Stimulated activated CD4-positive, alpha-beta T cell treated with anti-CD3 and anti-CD28 coated beads, Interleukin-1b, Interleukin-23, amount 100 ng/mL, for 48 hours (primary cell): ENCODE results near the gene SRSF7.

Source experiments
- DNase-seq: peaks from one replicate; pipeline ENCODE4 v3.0.0-alpha.2; 2020

SRSF7 gene

DNA sequence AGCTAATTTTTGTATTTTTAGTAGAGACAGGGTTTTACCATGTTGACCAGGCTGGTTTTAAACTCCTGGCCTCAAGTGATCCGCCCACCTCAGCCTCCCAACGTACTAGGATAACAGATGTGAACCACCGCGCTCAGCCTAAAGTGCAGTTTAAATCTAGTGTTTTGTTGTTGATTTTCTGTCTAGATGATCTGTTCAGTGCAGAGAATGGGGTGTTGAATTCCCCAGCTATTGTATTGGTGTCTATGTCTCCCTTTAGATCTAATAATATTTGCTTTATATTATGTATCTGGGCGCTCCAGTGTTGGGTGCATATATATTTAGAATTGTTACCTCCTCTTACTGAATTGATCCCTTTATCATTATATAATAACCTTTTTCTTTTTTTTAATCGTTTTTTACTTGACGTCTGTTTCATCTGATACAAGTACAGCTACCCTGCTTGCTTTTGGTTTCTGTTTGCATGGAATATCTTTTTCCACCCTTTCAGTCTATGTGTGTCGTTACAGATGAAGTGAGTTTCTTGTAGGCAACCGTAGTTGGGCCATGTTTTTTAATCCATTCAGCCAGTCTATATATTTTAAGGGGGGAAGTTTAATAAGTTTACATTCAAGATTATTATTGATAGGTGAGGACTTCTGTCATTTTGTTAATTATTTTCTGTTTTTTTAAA lies 50.9 kb downstream of the SRSF7 start:
- no peak for DNase-seq

DNA sequence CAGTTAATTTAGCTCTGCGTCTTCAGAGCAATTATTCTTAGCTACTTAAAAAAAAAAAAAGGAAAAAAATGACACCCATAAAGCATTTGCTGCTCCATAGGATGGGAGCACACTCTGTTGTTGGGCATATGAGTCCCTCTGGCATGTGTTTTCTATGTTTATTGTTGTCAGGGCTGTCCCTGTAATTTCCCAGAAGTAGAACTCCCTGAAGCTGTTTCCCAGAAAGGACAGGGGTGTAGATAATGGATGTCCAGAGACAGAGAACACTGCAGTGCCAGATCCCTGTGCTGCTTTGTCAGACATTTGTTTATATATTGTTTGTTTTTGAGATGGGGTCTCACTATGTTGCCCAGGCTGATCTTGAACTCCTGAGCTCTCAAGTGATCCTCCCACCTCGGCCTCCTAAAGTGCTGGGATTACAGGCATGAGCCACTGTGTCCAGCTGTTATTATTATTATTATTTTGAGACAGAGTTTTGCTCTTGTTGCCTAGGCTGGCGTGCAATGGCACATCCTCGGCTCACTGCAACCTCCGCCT lies 52.6 kb downstream of the SRSF7 start:
- DNase-seq = no peak

DNA sequence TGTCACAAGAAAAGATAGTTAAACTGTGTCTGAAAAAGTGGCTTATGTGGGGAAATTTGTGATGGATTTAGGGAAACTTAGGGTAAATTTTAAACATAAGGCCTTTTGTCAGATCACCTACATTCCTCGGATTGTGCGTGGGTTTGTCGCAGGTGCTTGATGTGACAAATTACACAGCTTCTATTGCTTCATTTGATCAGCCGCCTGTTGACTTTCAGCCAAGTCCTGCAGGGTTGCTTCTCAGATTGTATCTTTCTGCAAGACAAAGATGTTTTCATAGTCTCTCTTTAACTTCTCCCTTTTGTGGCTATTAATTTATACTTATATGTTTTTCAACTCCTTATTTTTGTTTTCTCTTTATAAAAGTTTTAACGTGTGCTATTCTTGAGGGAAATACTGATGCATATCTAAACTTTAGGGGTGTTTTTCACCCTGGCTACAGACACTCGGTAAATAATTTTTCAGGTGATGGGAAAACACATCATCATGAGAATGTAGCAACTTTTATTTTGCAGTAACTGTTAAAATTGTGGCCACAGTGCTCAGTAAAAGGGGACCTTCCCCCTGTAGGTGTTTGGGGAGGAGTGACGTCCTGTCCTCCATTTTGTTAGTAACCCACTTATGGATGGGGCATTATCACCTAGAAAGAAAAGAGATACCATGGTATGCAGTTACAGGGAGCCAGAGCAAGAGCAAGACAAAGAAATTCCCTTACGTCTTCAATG lies 53.9 kb downstream of the SRSF7 start:
- DNase-seq = no peak
